ENCODE results near the gene WNT1.

Gene WNT1

DNA sequence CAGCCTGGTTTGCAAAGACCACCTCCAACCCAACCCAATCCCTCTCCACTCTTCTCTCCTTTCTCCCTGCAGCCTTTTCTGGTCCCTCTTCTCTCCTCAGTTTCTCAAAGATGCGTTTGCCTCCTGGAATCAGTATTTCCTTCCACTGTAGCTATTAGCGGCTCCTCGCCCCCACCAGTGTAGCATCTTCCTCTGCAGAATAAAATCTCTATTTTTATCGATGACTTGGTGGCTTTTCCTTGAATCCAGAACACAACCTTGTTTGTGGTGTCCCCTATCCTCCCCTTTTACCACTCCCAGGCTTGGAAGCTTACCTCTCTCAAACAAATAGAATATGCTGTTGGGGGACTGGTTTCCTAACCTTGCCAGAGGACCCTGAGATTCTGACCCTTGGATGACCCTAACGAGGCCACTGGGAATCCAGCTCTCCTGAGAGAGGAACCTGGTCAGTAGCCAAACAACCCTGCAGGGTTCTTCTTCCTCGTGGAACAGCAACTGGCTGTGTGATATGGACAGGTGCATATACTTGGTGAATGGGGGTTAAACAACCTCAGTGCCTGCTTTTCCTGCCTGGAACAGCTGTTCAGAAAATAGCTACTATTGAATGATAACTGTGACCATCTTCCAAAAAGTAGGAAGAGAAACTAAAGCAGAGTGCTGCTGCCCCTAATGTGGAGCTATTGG is 4.4 kb downstream of the WNT1 start:
- H3K4me3 ChIP-seq (ENCODE audit: low read depth, low read length): no peak overlapping the region
- in situ Hi-C loops (cut with HindIII; ENCODE audit: low sequenced_read_pairs): no loop called here
- TF ChIP-seq, protein P1, sequence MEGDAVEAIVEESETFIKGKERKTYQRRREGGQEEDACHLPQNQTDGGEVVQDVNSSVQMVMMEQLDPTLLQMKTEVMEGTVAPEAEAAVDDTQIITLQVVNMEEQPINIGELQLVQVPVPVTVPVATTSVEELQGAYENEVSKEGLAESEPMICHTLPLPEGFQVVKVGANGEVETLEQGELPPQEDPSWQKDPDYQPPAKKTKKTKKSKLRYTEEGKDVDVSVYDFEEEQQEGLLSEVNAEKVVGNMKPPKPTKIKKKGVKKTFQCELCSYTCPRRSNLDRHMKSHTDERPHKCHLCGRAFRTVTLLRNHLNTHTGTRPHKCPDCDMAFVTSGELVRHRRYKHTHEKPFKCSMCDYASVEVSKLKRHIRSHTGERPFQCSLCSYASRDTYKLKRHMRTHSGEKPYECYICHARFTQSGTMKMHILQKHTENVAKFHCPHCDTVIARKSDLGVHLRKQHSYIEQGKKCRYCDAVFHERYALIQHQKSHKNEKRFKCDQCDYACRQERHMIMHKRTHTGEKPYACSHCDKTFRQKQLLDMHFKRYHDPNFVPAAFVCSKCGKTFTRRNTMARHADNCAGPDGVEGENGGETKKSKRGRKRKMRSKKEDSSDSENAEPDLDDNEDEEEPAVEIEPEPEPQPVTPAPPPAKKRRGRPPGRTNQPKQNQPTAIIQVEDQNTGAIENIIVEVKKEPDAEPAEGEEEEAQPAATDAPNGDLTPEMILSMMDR (IDR thresholded peaks at IDR 0.05; ENCODE audit: low read depth, low read length): no peak
- no peak for DNase-seq (ENCODE audit: low read depth, low spot score)

DNA sequence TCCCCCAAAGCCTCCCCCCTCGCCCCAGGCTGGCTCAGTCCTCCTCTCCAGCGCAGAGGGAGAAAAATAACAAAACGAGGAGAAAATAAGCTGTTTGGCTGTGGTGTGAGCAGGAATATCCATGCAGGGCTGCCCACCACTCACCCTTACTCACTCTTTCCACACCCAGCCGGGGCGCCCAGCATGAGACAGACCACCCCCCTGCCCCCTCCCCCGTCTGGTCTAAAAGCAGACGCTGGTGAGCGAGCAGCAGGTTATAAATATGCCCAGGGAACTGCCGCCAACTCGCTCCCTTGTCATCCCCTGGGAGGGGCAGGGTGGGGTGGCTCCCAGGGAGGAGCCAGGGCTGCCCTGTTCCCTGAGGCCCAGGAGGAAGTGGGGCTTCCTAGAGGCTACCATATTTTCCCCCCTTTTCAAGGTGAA is 7.4 kb downstream of the WNT1 start:
- H3K4me3 ChIP-seq (ENCODE audit: low read depth, low read length): no peak overlapping the region
- TF ChIP-seq, protein P1 (IDR thresholded peaks at IDR 0.05; ENCODE audit: low read depth, low read length): no peak
- DNase-seq (ENCODE audit: low read depth, low spot score): no peak
- in situ Hi-C loops (cut with HindIII; ENCODE audit: low sequenced_read_pairs): no loop called here

DNA sequence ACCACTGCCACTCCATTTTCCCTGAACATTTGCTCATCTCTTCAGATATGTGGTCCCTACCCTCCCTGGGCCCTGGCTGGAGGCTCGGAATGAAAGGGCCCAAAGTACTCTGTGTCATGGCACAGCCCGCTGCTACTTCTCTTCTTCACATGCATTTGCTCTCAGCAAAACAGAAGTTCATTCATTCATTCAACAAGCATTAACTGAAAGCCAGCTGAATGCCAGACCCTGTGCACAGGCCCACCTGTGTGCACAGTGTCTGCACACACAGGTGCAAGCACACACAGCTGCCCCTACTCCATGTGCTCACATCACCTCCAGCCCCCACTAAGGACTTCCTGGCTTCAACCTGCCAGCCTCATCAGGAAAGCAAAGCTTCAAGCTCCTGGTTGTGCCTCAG is 7.8 kb downstream of the WNT1 start:
- no peak overlapping the region for H3K4me3 ChIP-seq (ENCODE audit: low read depth, low read length)
- no peak for DNase-seq (ENCODE audit: low read depth, low spot score)
- in situ Hi-C loops (cut with HindIII; ENCODE audit: low sequenced_read_pairs): no loop called here
- TF ChIP-seq, protein P1 (IDR thresholded peaks at IDR 0.05; ENCODE audit: low read depth, low read length): no peak

DNA sequence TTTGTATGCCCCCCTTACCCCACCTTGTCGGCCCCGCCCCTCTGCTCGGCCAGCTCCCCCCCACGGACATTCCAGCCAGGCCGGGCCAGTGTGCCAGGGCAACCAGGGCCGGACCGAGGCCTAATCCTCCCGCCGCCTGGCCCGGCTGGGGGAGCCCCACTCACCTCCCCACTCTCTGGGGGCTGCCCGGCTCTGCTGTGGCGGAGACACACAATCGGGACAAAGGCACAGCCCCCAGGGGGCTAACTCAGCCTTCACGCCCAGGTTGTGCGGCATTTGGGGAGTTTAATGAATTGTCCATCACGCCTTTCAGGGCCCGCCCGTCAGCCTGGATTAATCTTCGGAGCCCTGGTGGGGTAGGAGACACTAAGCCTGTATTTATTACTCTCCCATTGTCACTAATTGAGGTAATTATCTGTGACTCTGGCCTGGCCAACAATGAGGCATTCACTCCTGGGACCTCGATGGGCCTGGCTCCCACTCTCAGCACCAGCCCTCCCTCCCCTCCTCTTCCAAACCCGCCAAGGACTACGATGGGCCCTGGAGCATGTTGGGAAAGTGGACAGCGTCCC is 8.7 kb downstream of the WNT1 start:
- no peak overlapping the region for H3K4me3 ChIP-seq (ENCODE audit: low read depth, low read length)
- TF ChIP-seq, protein P1 (IDR thresholded peaks at IDR 0.05; ENCODE audit: low read depth, low read length): no peak
- no peak for DNase-seq (ENCODE audit: low read depth, low spot score)
- in situ Hi-C loops (cut with HindIII; ENCODE audit: low sequenced_read_pairs): no loop called here

DNA sequence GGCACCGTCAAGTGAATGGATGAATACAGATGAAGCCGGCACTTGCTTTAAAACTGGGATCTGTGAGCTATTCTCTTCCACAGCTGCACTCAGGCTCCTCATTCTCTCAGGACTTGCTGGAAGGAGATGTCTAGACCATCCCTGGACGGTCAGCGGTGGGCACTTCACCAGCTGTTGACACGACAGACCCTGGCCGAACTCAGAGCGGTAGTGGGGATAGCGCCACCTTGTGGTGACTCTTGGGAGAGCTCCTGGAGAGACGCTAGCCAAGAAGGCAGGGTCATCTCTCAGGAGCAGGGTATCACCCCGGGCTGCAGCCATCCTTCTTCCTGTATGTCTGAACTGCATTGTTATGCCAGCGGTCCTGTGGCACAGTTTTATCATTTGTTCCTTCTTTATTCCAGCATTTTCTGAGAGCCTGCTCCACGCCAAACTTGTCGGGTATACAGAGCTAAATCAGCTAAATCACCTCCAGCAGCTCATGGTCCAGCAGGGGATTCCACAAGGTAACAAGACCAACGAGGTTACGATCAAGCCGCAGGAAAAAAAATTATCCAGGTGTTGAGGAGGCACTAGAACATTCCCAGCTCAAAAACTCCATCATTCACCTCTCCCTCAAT is 10.0 kb downstream of the WNT1 start:
- in situ Hi-C loops (cut with HindIII; ENCODE audit: low sequenced_read_pairs): no loop called here
- DNase-seq (ENCODE audit: low read depth, low spot score): no peak
- TF ChIP-seq, protein P1 (IDR thresholded peaks at IDR 0.05; ENCODE audit: low read depth, low read length): peak; percentile 91

DNA sequence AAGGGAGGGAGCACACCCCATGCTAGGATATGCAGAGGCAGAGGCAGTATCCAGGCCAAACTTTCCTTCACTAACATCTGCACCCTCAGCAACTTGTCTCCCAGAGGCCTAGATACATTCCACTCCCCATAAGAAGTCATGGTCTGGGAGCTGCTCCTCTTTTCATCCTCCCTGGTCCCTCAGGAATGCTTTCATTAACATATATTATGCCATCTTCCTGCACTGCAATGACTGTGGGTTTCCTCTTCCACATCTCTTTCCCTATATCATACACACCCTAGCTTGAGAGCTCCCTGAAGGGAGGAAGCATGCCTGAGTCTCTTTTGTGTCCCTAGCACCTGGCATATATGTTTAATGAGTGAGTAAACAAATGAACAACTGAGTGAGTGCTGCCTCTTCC is 12.4 kb downstream of the WNT1 start:
- TF ChIP-seq, protein P1 (IDR thresholded peaks at IDR 0.05; ENCODE audit: low read depth, low read length): no peak
- no peak overlapping the region for H3K4me3 ChIP-seq (ENCODE audit: low read depth, low read length)
- no peak for DNase-seq (ENCODE audit: low read depth, low spot score)
- in situ Hi-C loops (cut with HindIII; ENCODE audit: low sequenced_read_pairs): no loop called here

More for the DNA sequence above, 10.0 kb downstream of the WNT1 start:
- no peak overlapping the region for H3K4me3 ChIP-seq (ENCODE audit: low read depth, low read length)
